Neuron (in vitro differentiated cells): ENCODE results near the gene PLXNC1.
A peak's percentile ranks its signal among the peaks of the same experiment; 100 is the strongest.

Source experiments
- H2AFZ ChIP-seq: one replicate; pipeline ENCODE4 v1.6.1; 2013; ENCODE audit warnings: low read depth, mild to moderate bottlenecking, inconsistent platforms, low read length, moderate library complexity
- H3K27me3 ChIP-seq: one replicate; pipeline ENCODE4 v1.6.1; 2013; ENCODE audit warnings: low read length; ENCODE audit not compliant: insufficient read depth
- H3K36me3 ChIP-seq: one replicate; pipeline ENCODE4 v1.6.1; 2013; ENCODE audit warnings: low read length; ENCODE audit not compliant: insufficient read depth
- H3K4me1 ChIP-seq: one replicate; pipeline ENCODE4 v1.6.1; 2013; ENCODE audit warnings: low read length; ENCODE audit not compliant: insufficient read depth
- H3K4me3 ChIP-seq: 2 replicates; pipeline ENCODE4 v1.5.1; 2013; ENCODE audit warnings: mild to moderate bottlenecking, low read length, moderate library complexity
- H3K9me3 ChIP-seq: one replicate; pipeline ENCODE4 v1.6.1; 2013; ENCODE audit warnings: low read length

The PLXNC1 gene

DNA sequence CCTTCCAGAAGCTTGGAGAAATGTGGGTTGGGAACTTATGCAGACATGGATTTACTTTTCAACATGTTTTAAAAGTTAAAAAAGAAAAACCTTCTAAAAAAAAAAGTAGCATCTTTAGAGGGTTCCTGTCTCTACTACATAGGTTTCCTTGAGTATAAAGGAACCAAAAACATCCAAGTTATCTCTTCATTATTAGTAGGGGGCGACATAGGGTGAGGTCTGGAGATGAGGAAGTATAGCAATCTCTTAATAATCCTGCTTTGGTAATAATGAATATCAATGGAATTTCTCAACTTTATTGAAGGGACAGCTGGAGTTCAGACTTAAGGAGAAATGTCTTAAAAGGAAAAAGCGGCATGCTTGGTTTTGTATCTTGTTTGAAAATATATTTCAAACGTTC is 6.5 kb upstream of the PLXNC1 start:
- Histone ChIP-seq H3K4me1 (peaks cover 19% of the 10 kb centered on the region), H3K27me3 (no peaks in the 10 kb centered on the region), H2AFZ (no peak overlapping the region), H3K4me3 (no peak overlapping the region), H3K36me3 (no peaks in the 10 kb centered on the region), H3K9me3 (no peaks in the 10 kb centered on the region)

GRCh38 chr12:94143438-94143837 is 4.9 kb upstream of the PLXNC1 start:
- Histone ChIP-seq H2AFZ (no peak overlapping the region), H3K9me3 (no peaks in the 10 kb centered on the region), H3K27me3 (no peaks in the 10 kb centered on the region), H3K4me3 (no peak overlapping the region), H3K36me3 (no peaks in the 10 kb centered on the region), H3K4me1 (peaks cover 19% of the 10 kb centered on the region)

GRCh38 chr12:94143951-94144350 is 4.4 kb upstream of the PLXNC1 start:
- Histone ChIP-seq H3K9me3 (no peaks in the 10 kb centered on the region), H3K27me3 (no peaks in the 10 kb centered on the region), H3K36me3 (no peaks in the 10 kb centered on the region), H3K4me3 (no peak overlapping the region), H2AFZ (no peak overlapping the region), H3K4me1 (peaks cover 19% of the 10 kb centered on the region)

DNA sequence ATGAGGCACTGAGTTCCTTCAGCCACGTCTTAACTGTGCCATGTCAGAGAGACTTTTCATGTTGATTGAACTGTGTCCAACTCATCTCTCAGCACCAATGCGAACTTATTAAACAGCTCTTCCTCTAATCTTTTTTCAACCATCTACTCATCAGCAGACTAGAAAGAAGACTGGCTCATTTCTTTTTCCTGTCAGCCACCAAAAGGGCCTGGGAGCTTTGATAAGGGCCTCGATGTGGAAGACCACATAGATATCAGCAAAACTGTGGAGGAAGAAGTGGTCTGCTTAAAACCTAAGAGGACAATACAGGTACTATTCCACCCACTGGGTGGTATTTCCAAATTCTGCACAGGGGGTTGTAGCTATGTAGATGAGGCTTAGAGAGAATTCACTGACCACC is 3.6 kb upstream of the PLXNC1 start:
- Histone ChIP-seq H3K4me3 (no peak overlapping the region), H3K9me3 (no peaks in the 10 kb centered on the region), H3K36me3 (no peaks in the 10 kb centered on the region), H2AFZ (no peak overlapping the region), H3K27me3 (no peaks in the 10 kb centered on the region), H3K4me1 (peaks cover 19% of the 10 kb centered on the region)

- Histone ChIP-seq H3K4me1 (peaks cover 20% of the 10 kb centered on the region), H3K4me3 (no peak overlapping the region), H2AFZ (no peak overlapping the region), H3K9me3 (no peaks in the 10 kb centered on the region), H3K36me3 (no peaks in the 10 kb centered on the region), H3K27me3 (no peaks in the 10 kb centered on the region)
Observed at GRCh38 chr12:94145191-94145983, 3.0 kb upstream of the PLXNC1 start.

GRCh38 chr12:94146166-94146936 is 2.0 kb upstream of the PLXNC1 start:
- no peaks in the 10 kb centered on the region for H3K27me3 ChIP-seq
- peaks cover 28% of the 10 kb centered on the region for H3K4me1 ChIP-seq
- no peaks in the 10 kb centered on the region for H3K36me3 ChIP-seq
- H3K9me3 ChIP-seq: no peaks in the 10 kb centered on the region
- no peak overlapping the region for H3K4me3 ChIP-seq
- H2AFZ ChIP-seq: no peak overlapping the region

DNA sequence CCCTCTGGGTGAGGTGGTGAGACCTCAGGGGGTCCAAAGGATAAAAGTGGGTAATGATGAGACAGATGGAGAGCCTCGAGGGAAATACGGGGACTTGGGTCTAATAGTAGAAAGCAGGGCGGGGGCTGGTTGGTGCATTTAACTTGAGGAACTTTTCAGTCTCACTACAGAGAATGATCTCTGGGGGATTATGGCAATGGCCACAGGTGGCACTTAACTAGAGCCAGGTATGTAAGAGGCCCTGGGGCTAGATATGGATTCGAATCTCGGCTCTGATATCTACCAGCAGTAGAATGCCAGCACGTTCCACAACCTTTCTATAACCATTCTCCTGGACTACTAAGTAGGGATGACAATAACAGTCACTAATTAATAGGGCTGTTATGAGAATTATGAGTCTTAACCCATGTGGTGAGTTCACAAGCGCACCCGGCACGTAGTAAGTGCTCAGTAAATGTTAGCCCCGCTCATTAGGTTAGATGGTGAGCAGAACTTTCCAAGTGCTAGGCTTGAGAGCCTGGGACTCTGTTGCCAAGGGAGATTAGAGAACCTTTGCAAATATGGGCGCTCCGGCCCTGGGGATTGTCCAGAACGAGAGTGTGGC is 888 bp upstream of the PLXNC1 start:
- peak overlapping the region; percentile 61 for H3K4me3 ChIP-seq
- H3K27me3 ChIP-seq: no peaks in the 10 kb centered on the region
- H3K4me1 ChIP-seq: peaks cover 39% of the 10 kb centered on the region
- H2AFZ ChIP-seq: peak overlapping the region; percentile 39
- H3K36me3 ChIP-seq: no peaks in the 10 kb centered on the region
- H3K9me3 ChIP-seq: no peaks in the 10 kb centered on the region

DNA sequence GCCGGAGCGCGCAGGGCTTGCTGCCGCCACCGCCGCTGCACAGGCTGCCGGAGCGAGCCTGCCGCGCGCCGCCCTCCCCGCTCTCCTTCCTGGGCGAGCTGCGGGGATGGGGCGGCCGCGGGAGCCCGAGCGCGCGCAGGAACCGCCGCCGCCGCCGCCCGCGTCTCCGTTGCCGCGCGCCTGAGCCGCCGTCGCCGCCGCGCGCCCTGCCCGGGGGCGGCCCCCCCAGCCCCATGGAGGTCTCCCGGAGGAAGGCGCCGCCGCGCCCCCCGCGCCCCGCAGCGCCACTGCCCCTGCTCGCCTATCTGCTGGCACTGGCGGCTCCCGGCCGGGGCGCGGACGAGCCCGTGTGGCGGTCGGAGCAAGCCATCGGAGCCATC is 352 bp downstream of the PLXNC1 start:
- H3K4me1 ChIP-seq: peaks cover 46% of the 10 kb centered on the region
- H3K27me3 ChIP-seq: no peaks in the 10 kb centered on the region
- no peaks in the 10 kb centered on the region for H3K36me3 ChIP-seq
- H3K9me3 ChIP-seq: no peaks in the 10 kb centered on the region
- H3K4me3 ChIP-seq: peak overlapping the region; percentile 61
- peak overlapping the region; percentile 55 for H2AFZ ChIP-seq

DNA sequence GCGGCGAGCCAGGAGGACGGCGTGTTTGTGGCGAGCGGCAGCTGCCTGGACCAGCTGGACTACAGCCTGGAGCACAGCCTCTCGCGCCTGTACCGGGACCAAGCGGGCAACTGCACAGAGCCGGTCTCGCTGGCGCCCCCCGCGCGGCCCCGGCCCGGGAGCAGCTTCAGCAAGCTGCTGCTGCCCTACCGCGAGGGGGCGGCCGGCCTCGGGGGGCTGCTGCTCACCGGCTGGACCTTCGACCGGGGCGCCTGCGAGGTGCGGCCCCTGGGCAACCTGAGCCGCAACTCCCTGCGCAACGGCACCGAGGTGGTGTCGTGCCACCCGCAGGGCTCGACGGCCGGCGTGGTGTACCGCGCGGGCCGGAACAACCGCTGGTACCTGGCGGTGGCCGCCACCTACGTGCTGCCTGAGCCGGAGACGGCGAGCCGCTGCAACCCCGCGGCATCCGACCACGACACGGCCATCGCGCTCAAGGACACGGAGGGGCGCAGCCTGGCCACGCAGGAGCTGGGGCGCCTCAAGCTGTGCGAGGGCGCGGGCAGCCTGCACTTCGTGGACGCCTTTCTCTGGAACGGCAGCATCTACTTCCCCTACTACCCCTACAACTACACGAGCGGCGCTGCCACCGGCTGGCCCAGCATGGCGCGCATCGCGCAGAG is 873 bp downstream of the PLXNC1 start:
- peak overlapping the region; percentile 61 for H3K4me3 ChIP-seq
- H3K4me1 ChIP-seq: peaks cover 46% of the 10 kb centered on the region
- H3K9me3 ChIP-seq: no peaks in the 10 kb centered on the region
- H3K36me3 ChIP-seq: no peaks in the 10 kb centered on the region
- no peaks in the 10 kb centered on the region for H3K27me3 ChIP-seq
- peak overlapping the region; percentile 55 for H2AFZ ChIP-seq

- Histone ChIP-seq H3K9me3 (no peaks in the 10 kb centered on the region), H2AFZ (peak overlapping the region; percentile 55), H3K4me1 (peaks cover 46% of the 10 kb centered on the region), H3K36me3 (no peaks in the 10 kb centered on the region), H3K4me3 (peak overlapping the region; percentile 61), H3K27me3 (no peaks in the 10 kb centered on the region)
Observed at GRCh38 chr12:94149781-94150239, 1.4 kb downstream of the PLXNC1 start.

DNA sequence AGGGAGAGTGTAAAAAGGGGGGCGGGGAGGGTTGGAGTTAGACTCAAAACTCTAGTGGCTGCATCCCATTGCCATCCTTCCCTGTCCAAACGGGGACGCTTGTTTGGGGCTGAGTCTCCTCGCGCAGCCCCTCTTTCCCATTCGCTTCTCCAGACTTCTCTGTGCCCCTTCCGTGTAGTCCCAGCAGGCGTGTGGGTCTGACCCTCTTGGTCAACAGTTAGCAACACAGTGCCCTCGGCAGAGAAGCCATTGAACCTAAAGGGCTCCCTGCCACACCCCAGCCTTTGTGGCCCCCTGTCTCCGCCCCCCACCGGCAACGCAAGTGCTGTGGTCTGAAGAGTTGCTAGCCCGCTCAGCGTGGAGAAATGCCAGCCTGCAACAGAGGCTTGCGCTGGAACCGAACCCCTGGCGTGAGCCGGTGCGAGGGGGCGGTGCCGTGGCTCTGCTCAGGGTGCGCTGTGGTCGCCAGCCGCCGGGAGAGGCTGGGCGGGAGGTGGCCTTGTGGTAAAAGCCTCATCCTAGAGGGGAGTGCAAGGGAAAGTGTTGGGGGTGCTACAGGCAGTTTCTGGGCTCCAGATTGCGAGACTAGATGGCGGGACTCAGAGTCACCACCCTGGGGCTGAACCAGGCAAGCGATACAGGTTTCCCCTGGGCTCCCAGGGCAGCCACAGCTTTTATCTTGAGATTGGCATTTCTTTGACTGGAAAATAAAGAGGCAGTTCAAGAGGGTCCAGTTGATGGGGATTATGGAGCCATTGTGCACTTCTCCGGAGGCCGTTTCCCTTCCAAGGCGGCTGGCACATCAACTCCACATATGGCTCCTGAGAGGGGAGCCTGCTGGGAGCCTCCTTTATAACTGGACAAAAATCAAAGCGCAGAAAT is 2.1 kb downstream of the PLXNC1 start:
- peak overlapping the region; percentile 55 for H2AFZ ChIP-seq
- peak overlapping the region; percentile 61 for H3K4me3 ChIP-seq
- H3K4me1 ChIP-seq: peaks cover 40% of the 10 kb centered on the region
- no peaks in the 10 kb centered on the region for H3K36me3 ChIP-seq
- H3K27me3 ChIP-seq: no peaks in the 10 kb centered on the region
- no peaks in the 10 kb centered on the region for H3K9me3 ChIP-seq

DNA sequence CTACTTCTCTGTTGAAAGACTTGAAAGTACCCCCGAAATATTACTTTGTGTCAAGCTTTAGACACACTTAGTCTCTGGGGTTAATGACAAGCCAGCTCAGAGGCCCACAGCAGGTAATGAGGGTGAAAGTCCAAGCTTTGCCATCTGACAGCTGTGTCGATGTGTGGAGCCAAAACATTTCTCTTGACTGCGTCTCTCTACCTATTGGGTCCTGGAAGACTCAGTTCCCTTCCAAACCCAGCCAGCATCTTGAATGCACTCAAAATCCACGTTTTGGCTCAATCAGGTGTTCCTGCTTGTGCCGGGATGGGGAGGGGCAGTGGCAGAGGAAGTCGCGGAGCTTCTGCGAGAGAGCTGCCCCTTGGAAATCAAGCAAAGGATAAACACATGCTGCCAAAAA is 3.2 kb downstream of the PLXNC1 start:
- Histone ChIP-seq H3K36me3 (no peaks in the 10 kb centered on the region), H2AFZ (no peak overlapping the region), H3K27me3 (no peaks in the 10 kb centered on the region), H3K9me3 (no peaks in the 10 kb centered on the region), H3K4me3 (peak overlapping the region; percentile 61), H3K4me1 (peaks cover 29% of the 10 kb centered on the region)
